GM21825 (cell line): ENCODE data around the gene SOCS1.
A peak's percentile ranks its signal among the peaks of the same experiment; 100 is the strongest.
"Not testable (repeated sequence)": the region's sequence is repeated elsewhere in the genome, so short reads cannot be mapped to it uniquely, and the experiment has no call there.

Experiments used
- ATAC-seq: cut with Tn5 transposase; IDR thresholded peaks from one replicate; pipeline ENCODE4 v1.9.1; 2021; ENCODE audit warnings: mild to moderate bottlenecking, moderate library complexity; ENCODE audit not compliant: unreplicated experiment

Gene SOCS1

GRCh38 chr16:11255737-11256660, at the start of gene SOCS1:
Gene SOCS1 (minus strand): TSS chr16:11256204. CDS start chr16:11255478, 726 bp downstream.
- peak; percentile 42 for ATAC-seq

GRCh38 chr16:11303405-11304138, 47.6 kb upstream of the SOCS1 start:
- ATAC-seq = no peak

GRCh38 chr16:11302977-11303376, 47.0 kb upstream of the SOCS1 start:
- ATAC-seq = no peak

GRCh38 chr16:11301645-11302501, 45.9 kb upstream of the SOCS1 start:
- no peak for ATAC-seq

- no peak for ATAC-seq
Measured at GRCh38 chr16:11300560-11300892, 44.5 kb upstream of the SOCS1 start.

- ATAC-seq = no peak
Measured at GRCh38 chr16:11299865-11300559, 44.0 kb upstream of the SOCS1 start.

GRCh38 chr16:11298950-11299547, 43.0 kb upstream of the SOCS1 start:
- not testable (repeated sequence) for ATAC-seq

GRCh38 chr16:11298143-11298900, 42.3 kb upstream of the SOCS1 start:
- ATAC-seq = no peak

GRCh38 chr16:11297492-11298142, 41.6 kb upstream of the SOCS1 start:
- peak; percentile 75 for ATAC-seq

GRCh38 chr16:11296706-11297491, 40.9 kb upstream of the SOCS1 start:
- ATAC-seq = peak; percentile 23

- no peak for ATAC-seq
Measured at GRCh38 chr16:11296351-11296705, 40.3 kb upstream of the SOCS1 start.

GRCh38 chr16:11295672-11296071, 39.7 kb upstream of the SOCS1 start:
- ATAC-seq = no peak

- ATAC-seq = no peak
Measured at GRCh38 chr16:11292076-11292748, 36.2 kb upstream of the SOCS1 start.

- ATAC-seq = no peak
Measured at GRCh38 chr16:11291091-11291703, 35.2 kb upstream of the SOCS1 start.

- no peak for ATAC-seq
Measured at GRCh38 chr16:11290102-11290893, 34.3 kb upstream of the SOCS1 start.

- ATAC-seq = not testable (repeated sequence)
Measured at GRCh38 chr16:11289696-11290095, 33.7 kb upstream of the SOCS1 start.
